Uterus (tissue), 2 donors: ENCODE data around the gene GPR21.

Experiments
- POLR2A ChIP-seq, 2 donors: fragments of 450-650 bp; IDR thresholded peaks; one replicate each; pipeline ENCODE4 v1.6.1; 2016; ENCODE audit warnings: antibody characterized with exemption in 2 of 2, mild to moderate bottlenecking in 1 of 2, moderate library complexity in 1 of 2
- TF ChIP-seq, protein P1 (sequence below), 4 experiments: fragments of 200-600 bp in 2 of 4; fragments of 450-650 bp in 2 of 4; sonication (generic) in 2 of 4; IDR thresholded peaks; one replicate each; pipeline ENCODE4 v1.5.1; 2016 to 2019; ENCODE audit warnings: antibody characterized with exemption in 4 of 4, mild to moderate bottlenecking in 2 of 4, moderate library complexity in 1 of 4

DNA sequence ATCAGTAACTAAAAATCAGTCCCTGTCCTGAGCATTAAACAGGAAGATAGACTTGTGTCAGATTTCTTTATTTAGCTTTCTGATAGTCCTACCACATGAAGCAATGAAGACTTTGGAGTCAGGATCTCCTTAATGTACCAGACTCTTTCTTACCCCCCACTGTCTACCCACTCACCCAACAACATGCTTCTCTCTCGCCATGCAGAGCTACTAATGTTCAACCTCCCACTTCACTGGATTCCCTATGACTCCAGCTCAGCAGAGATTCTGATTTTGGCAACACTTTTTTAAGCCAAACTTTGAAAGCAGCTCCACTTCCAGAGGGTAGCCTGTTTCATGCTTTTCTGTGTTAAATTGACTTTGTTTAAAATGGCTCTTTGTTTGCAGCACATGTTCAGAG is 50.8 kb downstream of the GPR21 start:
- TF ChIP-seq, protein P1, sequence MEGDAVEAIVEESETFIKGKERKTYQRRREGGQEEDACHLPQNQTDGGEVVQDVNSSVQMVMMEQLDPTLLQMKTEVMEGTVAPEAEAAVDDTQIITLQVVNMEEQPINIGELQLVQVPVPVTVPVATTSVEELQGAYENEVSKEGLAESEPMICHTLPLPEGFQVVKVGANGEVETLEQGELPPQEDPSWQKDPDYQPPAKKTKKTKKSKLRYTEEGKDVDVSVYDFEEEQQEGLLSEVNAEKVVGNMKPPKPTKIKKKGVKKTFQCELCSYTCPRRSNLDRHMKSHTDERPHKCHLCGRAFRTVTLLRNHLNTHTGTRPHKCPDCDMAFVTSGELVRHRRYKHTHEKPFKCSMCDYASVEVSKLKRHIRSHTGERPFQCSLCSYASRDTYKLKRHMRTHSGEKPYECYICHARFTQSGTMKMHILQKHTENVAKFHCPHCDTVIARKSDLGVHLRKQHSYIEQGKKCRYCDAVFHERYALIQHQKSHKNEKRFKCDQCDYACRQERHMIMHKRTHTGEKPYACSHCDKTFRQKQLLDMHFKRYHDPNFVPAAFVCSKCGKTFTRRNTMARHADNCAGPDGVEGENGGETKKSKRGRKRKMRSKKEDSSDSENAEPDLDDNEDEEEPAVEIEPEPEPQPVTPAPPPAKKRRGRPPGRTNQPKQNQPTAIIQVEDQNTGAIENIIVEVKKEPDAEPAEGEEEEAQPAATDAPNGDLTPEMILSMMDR (IDR thresholded peaks at IDR 0.05) = no peak
- no peak for TF ChIP-seq POLR2A (IDR thresholded peaks at IDR 0.05)
